ENCODE measurements around the gene PLA2G6. TPM values are rescaled to one million over a fixed set of nuclear protein-coding genes. Genes with fewer than 3 reads are reported as not detected.
A peak's percentile ranks its signal among the peaks of the same experiment; 100 is the strongest.

PLA2G6 gene
- total RNA-seq, 2 donors from 2014 or later: 24.1 to 38.5 TPM

DNA sequence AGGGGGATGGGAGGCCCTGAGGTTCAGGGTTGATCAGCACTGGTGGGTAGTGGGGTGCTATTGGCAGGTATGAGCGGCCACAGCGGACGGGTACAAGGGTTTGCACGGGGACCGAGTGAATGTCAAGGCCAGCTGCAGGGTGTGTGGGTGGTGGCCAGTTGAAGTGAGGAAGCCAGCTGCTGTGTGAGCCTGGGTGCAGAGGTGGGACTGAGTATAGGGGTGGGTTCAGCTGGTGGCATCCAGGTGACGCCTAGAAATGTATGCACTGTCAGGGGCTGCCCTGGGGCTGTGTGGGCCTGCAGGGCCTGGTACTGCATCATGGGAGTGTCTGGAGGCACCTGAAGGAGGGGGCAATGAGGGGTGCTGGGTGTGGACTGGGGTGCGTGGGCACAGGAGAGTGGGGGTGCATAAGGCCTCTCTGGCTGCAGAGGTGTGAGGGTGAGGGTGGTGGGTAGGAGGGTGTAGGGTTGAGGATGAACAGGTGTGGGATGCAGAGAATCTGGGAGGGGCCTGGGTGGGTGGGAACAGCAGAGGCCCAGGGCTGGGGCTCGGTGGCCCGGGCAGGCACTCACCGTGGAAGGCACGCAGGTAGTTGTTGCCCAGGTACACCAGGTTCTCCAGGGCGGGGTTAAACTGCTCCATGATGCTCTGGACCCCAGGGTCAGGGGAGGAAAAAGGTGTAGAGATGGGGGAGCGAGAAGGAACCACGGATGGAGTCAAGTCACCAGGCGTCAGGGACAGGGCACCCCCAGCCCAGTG lies 72.9 kb downstream of the PLA2G6 start:
- Histone ChIP-seq H3K4me1 (peaks cover 28% of the 10 kb centered on the region), H3K27ac (peak overlapping the region; percentile 84), H3K36me3 (no peaks in the 10 kb centered on the region), H3K9ac (ENCODE audit: low read depth in 2 of 2, low read length in 2 of 2) (peak overlapping the region; percentile 58 to 59), H3K9me3 (no peaks in the 10 kb centered on the region), H3K4me3 (no peak overlapping the region), H3K27me3 (no peaks in the 10 kb centered on the region)
- peak; percentile 67 for DNase-seq
- TF ChIP-seq, protein P1, sequence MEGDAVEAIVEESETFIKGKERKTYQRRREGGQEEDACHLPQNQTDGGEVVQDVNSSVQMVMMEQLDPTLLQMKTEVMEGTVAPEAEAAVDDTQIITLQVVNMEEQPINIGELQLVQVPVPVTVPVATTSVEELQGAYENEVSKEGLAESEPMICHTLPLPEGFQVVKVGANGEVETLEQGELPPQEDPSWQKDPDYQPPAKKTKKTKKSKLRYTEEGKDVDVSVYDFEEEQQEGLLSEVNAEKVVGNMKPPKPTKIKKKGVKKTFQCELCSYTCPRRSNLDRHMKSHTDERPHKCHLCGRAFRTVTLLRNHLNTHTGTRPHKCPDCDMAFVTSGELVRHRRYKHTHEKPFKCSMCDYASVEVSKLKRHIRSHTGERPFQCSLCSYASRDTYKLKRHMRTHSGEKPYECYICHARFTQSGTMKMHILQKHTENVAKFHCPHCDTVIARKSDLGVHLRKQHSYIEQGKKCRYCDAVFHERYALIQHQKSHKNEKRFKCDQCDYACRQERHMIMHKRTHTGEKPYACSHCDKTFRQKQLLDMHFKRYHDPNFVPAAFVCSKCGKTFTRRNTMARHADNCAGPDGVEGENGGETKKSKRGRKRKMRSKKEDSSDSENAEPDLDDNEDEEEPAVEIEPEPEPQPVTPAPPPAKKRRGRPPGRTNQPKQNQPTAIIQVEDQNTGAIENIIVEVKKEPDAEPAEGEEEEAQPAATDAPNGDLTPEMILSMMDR (IDR thresholded peaks at IDR 0.05): no peak
- intact Hi-C loops (cut with DNase I): no loop called here

DNA sequence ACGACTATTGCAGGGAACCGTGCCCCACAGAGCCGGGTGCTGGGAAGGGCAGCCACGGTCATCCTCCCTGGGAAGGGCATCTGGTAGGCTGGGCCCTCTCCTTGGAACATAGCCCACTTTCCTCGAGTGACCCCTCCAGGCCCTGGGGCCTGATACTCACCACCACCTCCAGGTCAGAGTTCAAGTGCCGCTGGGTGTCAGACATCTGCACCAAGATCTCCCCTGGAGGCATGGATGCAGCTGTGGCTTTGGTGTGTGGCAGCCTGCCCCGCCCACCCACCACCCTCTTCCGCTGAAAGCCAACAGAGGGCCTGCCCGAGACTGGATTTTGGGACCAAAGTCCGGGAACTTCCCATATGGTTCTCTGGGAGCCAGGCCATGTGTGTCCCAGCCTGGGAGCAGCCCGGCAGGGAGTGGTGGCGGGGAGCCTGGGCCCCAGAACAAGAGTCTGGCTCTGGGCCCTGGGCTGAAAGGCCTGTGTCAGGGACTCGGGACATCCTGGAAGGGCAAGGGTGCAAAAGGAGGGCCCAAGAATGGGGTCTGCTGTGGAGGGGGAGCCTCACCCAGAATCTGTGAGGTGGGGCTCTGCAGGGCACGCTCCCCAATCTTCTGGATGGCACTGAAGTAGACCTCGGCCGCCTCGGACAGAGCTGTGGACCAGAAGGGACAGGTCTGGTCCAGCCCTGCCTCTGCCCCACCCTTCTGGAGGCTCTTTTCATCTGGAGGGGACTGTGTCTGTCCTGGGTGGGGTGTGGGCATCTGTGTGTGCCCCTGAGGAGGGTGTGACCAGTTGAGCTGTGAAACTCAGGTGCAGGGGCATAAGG lies 73.7 kb downstream of the PLA2G6 start:
- intact Hi-C loops (cut with DNase I): no loop called here
- DNase-seq: peak; percentile 92
- Histone ChIP-seq H3K36me3 (no peaks in the 10 kb centered on the region), H3K9ac (ENCODE audit: low read depth in 2 of 2, low read length in 2 of 2) (peak overlapping the region; percentile 41 to 58), H3K4me1 (peaks cover 28% of the 10 kb centered on the region), H3K27me3 (no peaks in the 10 kb centered on the region), H3K9me3 (no peaks in the 10 kb centered on the region), H3K27ac (peak overlapping the region; percentile 84), H3K4me3 (no peak overlapping the region)
- TF ChIP-seq, protein P1 (IDR thresholded peaks at IDR 0.05): no peak

DNA sequence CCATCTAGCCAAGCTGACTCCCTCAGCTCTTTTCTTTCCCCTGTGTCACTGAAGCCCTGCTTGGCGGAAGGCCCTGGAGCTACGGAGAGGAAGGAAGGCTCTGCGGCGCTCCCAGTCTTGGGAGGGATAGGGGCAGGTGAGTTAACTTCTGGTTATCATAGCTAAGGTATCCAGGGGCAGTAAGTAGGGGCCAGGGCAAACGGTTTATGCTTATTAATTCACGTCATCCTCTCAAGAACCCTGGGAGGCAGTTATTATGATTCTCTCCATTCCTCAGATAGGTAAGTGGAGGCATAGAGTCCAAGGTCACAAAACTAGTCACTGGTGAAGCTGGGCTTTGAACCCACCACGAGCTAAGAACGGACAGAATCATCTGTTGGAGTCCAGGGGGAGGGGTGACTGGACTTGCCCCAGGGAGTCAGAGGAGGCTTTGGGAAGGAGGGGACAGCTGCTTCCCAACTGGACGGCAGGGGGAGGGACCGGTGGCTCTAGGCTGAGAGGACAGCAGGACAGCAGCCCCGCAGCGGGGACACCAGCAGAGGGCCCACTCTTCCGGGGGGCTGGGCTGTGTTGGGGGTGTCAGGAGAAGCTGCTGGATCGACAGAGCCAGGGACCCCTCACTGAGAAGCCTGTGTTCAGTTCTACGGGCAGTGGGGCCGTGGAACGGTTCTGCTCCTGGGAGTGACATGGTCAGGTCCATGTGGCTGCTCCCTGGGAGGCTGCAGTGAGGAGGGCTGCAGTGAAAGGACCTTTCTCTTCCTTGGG lies 74.6 kb downstream of the PLA2G6 start:
- Histone ChIP-seq H3K9ac (ENCODE audit: low read depth in 2 of 2, low read length in 2 of 2) (peak overlapping the region in 1 of 2 donors; percentile 41), H3K9me3 (no peaks in the 10 kb centered on the region), H3K36me3 (no peaks in the 10 kb centered on the region), H3K4me1 (peaks cover 23% of the 10 kb centered on the region), H3K4me3 (no peak overlapping the region), H3K27ac (peak overlapping the region; percentile 84), H3K27me3 (no peaks in the 10 kb centered on the region)
- TF ChIP-seq, protein P1 (IDR thresholded peaks at IDR 0.05): no peak
- intact Hi-C loops (cut with DNase I): no loop called here
- DNase-seq: no peak

DNA sequence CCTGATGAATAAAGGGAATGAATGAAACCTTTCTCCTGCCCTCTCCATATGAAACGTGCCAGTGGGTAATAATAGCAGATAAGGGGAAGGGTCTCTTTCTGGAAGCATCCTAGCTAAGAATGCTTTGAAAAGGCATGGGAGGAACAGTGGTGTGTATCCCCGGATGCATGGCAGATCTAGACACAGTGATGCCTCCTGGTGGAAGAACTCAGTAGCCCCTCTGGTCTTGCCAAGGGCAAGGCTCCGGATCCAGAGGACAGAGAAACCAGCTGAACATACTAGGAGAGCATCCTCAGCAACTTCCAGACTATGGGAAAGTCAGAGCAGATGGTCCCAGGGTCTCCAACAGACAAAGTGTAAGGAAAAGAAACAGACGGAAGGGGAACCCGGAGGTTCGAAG lies 77.5 kb downstream of the PLA2G6 start:
- Histone ChIP-seq H3K9ac (ENCODE audit: low read depth in 2 of 2, low read length in 2 of 2) (no peak overlapping the region), H3K27ac (no peak overlapping the region), H3K36me3 (no peaks in the 10 kb centered on the region), H3K27me3 (no peaks in the 10 kb centered on the region), H3K4me1 (peaks cover 15% of the 10 kb centered on the region), H3K4me3 (no peak overlapping the region), H3K9me3 (no peaks in the 10 kb centered on the region)
- intact Hi-C loops (cut with DNase I): no loop called here
- no peak for DNase-seq
- TF ChIP-seq, protein P1 (IDR thresholded peaks at IDR 0.05): no peak

DNA sequence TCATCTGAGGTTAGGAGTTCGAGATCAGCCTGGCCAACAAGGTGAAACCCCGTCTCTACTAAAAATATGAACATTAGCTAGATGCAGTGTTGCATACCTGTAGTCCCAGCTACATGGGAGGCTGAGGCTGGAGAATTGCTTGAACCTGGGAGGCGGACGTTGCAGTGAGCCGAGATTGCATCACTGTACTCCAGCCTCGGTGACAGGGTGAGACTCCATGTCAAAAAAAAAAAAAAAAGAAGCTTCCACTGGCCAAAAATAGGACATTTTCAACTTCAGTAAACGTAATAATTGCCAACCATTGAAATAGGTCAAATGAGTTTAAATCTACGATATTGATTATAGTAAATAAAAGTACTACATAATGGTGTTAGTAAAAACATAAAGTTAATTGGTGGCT lies 78.0 kb downstream of the PLA2G6 start:
- peaks cover 12% of the 10 kb centered on the region for H3K4me1 ChIP-seq
- no peak for DNase-seq
- H3K9me3 ChIP-seq: no peaks in the 10 kb centered on the region
- H3K27ac ChIP-seq: no peak overlapping the region
- H3K36me3 ChIP-seq: no peaks in the 10 kb centered on the region
- no peak overlapping the region for H3K4me3 ChIP-seq
- no peak overlapping the region for H3K9ac ChIP-seq (ENCODE audit: low read depth in 2 of 2, low read length in 2 of 2)
- no peaks in the 10 kb centered on the region for H3K27me3 ChIP-seq
- TF ChIP-seq, protein P1 (IDR thresholded peaks at IDR 0.05): no peak
- intact Hi-C loops (cut with DNase I): no loop called here

Data from colonic mucosa (tissue), 4 donors.